GM21360 (cell line): Measurements from ENCODE around the gene CRELD1.

Experiments
- ATAC-seq: cut with Tn5 transposase; IDR thresholded peaks from one replicate; pipeline ENCODE4 v1.9.1; 2021; ENCODE audit warnings: mild to moderate bottlenecking, moderate library complexity; ENCODE audit not compliant: unreplicated experiment

Gene CRELD1

GRCh38 chr3:9903904-9904303 is 29.7 kb upstream of the CRELD1 start:
- no peak for ATAC-seq

- no peak for ATAC-seq
These were observed 27.2 kb upstream of the CRELD1 start for GRCh38 chr3:9906480-9906879.

- ATAC-seq, result no peak
These were observed 25.3 kb upstream of the CRELD1 start for GRCh38 chr3:9908286-9908685.

- ATAC-seq, result no peak
These were observed 24.2 kb upstream of the CRELD1 start for GRCh38 chr3:9909221-9910013.

- ATAC-seq, result no peak
These were observed 21.8 kb upstream of the CRELD1 start for GRCh38 chr3:9911863-9912262.

GRCh38 chr3:9912294-9912935 is 21.2 kb upstream of the CRELD1 start:
- no peak for ATAC-seq

GRCh38 chr3:9913601-9914000 is 20.0 kb upstream of the CRELD1 start:
- no peak for ATAC-seq

GRCh38 chr3:9914011-9914410 is 19.6 kb upstream of the CRELD1 start:
- ATAC-seq, result no peak

GRCh38 chr3:9914559-9915253 is 18.9 kb upstream of the CRELD1 start:
- no peak for ATAC-seq

- ATAC-seq, result no peak
These were observed 18.1 kb upstream of the CRELD1 start for GRCh38 chr3:9915254-9916141.

- no peak for ATAC-seq
These were observed 17.3 kb upstream of the CRELD1 start for GRCh38 chr3:9916346-9916733.

GRCh38 chr3:9916734-9917680 is 16.6 kb upstream of the CRELD1 start, which contains the start of gene IL17RC:
TSS of gene IL17RC (plus strand) at chr3:9917098. CDS start at chr3:9917316, 218 bp downstream.
- no peak for ATAC-seq

- ATAC-seq, result no peak
These were observed 15.8 kb upstream of the CRELD1 start for GRCh38 chr3:9917820-9918219.

- no peak for ATAC-seq
These were observed 15.2 kb upstream of the CRELD1 start for GRCh38 chr3:9918261-9919038.

GRCh38 chr3:9928158-9928557 is 5.5 kb upstream of the CRELD1 start:
- no peak for ATAC-seq

GRCh38 chr3:9930804-9931418 is 2.7 kb upstream of the CRELD1 start:
- no peak for ATAC-seq

- ATAC-seq, result no peak
These were observed 1.1 kb upstream of the CRELD1 start for GRCh38 chr3:9932535-9932842.

GRCh38 chr3:9932843-9933560 is 632 bp upstream of the CRELD1 start:
- peak; percentile 68 for ATAC-seq
